HG02938 (cell line): ENCODE measurements around the gene FANCI.

Source experiments
- ATAC-seq: cut with Tn5 transposase; IDR thresholded peaks from one replicate; pipeline ENCODE4 v1.9.1; 2021; ENCODE audit warnings: mild to moderate bottlenecking, moderate library complexity; ENCODE audit not compliant: unreplicated experiment

The FANCI gene

DNA sequence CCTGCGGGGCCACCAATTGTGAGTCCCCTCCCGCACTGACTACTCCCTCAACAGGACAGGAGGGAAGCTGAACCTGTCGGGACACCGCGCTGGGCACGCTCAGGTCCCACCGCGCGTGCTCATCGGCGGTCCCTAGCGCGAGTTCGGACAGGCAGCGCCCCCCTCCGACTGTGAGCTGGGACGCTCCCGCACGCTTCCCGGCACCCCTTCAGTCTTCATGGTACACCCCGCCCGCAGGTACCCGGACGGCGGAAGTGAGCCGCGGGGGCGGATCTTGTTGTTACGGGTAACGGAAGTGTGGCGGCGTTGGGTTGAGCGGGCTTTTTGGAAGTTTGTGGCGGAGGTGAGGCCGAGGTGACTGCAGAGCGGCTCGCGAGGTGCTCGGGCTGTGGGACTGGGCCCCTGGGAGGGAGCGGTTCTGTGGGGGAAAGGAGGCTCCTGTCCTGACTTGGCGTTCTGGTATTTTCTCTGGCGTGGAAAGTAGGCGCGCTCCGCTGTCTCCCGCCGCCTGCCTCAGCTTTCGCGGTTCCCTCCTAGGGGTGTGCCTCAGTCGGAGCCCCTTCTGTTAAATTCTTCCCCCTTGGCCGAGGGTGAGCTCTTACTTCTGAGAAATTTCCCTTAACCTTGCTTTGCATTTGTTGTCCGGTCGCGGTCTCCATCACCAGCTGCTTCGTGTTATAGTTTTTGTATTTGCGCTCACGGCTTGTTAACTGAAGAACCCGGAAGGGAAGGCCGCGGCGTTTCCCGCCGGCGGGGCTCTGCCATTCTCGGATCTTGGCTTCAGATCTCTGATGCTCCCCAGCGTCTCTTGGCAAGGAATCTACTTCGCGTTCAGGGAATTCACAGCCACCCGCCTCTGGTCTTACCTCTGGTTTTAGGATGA, at the start of gene FANCI:
Gene FANCI, plus strand, starts transcription at position 289 of the 883 bp plus-strand sequence. CDS start 3,669 bp downstream, outside the sequence.
- peak; percentile 94 for ATAC-seq

DNA sequence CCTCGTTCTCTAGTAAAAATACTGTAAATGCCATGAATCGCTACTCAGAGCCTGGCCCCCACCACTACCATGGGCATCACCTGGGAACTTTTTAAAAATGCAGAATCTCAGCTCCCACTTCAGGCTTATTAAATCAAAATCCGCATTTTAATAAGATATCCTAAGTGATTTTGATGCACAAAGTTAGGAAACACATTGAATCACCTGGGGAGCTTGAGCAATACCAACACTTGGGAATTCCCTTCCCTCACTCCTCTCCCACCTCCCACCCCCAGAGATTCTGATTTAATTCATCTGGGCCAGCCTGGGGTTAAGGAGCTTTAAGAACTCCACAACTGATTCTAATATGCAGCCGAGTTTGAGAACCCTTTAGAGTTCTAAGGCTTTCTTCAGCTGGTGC, 49.2 kb upstream of the FANCI start:
- no peak for ATAC-seq

DNA sequence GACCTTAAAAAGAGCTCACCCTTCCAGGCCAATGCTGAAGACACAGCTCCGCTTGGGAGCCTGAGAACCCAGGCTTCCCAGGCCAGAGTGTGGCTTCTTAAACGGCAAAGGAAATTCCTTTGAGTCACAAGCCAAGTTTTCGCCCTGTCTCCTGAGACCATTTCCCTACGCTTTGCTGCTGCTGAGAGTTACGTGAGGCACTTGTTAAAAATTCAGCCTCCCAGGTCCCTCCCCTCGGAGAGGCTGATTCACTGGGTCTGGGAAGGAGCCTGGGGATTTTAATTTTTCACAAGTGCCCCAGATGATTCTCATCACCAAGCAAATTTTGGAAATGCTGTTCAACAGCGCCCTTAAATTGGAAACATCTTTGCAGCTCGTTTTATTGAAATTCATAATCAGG, 47.9 kb upstream of the FANCI start:
- ATAC-seq: no peak

DNA sequence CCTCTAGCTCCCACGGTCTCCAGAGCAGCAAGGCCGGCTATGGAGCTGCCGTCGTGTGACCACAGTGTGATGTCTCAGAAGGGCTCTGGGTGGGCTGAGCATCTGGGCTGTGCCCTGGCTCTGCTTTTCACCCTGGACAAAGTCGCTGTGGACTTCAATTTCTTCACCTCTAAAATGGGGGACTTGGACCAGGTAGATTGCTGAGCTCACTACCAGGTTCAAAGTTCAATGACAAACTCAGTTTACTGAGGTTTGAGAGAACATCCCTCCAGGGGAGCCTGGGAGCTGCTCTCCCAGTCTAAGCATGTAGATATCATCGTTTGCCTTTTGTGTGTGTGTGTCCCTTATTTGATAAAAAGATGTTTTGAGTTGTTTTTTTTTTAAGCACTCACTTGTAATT, 47.5 kb upstream of the FANCI start:
- ATAC-seq: no peak

DNA sequence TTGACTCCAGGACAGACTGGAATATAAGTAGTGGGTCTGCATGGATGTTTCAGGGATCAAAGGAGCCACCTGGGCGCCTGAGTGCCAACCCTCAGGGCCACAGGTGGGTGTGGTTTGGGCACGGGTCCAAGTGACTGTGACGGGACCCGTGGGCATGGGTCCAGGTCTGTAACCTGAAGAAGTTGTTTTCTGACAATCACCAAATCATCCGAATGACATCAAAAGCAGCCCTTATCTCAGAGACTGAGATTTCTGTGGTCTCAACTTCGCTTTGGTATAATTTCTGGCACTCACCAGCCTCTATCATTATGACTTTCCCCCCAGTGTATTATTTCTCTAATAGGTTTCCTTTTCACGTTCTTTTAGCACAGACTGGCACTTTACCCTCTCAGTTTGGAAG, 46.8 kb upstream of the FANCI start:
- ATAC-seq: no peak

DNA sequence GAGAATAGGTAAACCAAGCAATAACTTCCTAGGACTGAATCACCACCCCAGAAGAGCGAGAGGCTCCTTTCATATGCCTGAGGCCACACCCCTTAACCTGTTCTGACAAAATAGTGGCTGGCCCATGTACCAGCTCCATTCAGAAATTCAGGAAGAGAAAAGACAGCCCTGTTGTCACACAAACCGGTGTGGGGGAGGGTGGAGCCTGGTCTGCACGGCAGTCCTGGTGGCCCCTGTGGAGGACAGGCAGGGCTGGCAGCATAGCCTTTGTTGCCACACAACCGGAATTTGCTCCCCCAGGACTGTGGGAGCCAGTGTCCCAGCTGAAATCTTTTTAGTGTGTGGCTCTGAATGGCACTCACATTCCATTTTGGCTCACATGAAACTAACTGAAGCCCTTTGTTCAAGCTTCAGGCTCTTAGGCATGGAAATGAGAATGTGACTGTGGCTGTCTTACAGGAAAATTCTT, 46.2 kb upstream of the FANCI start:
- no peak for ATAC-seq

DNA sequence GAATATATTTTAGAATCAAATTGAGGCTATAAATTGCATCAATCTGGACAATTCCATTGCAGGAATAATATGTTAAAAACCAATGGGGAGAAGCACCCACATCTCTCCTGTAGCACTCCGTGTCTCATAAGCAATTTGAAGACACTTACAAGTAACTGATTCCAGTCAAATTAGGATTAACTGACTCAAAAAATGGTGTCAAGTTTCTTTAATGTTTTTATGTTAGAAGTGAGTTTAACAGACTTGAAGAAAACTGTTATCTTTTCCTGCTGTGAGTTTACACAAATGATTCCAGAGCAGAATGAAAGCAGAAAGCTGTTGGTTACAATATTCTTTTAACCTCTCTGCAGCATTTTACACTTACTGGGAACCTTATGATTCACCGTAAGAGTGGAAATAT, 45.6 kb upstream of the FANCI start:
- no peak for ATAC-seq

DNA sequence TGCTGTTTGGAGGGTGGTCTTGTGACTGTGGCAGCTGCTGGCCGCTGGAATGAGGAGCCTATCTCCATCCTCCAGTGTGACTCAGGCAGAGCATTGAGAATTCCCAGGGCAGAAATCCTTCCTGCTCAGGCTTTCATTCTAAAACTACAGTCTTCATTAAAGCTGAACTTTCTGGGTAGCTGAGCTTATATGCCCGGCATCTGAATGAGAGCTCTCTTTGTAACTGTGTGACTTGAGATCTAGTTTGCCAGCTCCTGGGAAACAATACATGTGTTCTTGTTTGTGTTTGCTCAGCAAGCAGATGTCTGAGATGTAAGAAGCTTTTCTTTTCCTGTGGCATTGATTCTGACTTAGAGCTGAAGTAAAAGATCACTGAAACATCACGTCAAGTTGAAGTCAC, 44.8 kb upstream of the FANCI start:
- no peak for ATAC-seq

DNA sequence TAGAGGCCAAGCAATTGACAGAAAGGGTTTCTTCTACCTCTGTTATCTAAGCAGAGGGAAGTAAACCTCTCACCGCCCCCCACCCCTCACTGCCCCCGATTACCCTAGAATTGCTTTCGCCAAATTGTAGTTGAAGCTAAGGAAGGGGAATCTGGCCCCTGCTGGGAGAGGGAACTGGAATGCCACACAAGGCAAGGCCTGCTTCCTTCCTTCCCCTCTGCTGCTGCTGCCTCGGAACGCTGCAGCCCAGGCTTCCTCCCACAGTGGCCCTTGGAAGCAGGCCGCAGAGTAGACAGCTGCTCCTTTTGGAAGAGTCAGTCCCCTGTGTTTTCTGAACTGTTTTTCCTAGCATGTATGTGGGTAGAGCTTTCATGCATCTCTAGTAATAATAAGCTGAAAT, 44.0 kb upstream of the FANCI start:
- no peak for ATAC-seq

DNA sequence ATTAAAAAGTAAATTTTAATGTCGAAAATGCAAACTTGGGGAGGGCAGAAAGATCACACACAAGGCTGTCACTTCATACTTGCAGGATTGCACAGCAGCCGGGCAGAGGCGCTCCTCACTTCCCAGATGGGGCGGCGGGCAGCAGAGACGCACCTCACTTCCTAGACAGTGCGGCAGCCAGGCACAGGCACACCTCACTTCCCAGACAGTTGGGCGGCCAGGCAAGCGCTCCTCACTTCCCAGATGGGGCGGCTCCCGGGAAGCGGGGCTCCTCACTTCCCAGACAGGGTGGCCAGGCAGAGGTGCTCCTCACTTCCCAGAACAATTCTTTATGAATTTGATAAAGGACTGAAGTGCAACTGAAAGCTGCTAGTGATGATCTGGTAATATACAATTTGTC, 43.6 kb upstream of the FANCI start:
- ATAC-seq: no peak

DNA sequence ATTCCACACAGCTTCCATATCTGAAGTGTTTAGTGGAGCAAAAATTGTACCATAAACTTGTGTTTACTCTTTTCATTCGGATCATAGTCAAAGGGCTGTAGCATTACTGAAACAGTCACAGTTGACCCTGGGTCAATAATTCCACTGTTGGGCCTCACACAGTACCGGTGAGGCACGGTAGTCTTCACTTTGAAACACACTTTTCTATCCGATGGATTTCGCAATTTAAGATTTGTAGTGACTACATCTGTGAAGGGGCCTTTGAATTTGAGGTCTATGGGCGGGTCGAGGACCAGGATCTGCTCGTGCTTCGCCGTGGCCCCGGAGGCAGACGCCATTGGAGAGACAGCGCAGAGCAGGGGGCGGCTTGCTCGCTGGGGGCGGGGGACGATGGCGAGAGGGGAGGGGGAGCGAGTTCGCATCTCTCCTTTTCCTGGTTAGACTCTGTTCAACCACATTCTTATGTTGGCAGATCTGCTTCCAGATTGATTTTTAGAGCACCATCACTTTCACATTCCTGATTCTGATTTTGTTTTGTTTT, 42.2 kb upstream of the FANCI start:
- ATAC-seq: no peak

DNA sequence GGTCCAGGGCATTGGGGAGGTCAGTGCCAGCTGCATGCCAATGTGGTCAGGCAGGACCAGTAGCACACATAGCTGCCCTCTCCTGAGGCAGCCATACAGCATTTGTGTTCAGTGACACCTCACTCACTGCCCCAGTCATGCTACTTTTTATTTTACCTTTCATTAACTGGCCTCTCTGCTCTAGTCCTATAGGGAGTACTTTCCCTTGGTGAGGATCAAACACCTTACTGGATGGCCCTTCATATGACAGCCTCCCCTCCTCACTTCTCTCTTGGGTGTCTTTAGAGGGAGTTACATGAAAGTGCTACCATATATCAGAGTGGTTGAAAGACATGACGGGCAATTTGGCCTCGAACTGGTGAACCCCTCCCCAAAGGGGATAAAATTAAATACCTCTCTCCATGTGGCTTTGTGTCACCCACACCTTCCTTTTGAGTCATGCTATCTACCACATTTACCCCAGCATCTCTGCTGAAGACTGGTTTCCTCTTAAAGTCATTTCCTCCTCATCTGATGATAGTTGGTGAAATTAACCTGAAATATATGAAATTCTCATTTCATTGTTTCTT, 40.0 kb upstream of the FANCI start:
- ATAC-seq: no peak

DNA sequence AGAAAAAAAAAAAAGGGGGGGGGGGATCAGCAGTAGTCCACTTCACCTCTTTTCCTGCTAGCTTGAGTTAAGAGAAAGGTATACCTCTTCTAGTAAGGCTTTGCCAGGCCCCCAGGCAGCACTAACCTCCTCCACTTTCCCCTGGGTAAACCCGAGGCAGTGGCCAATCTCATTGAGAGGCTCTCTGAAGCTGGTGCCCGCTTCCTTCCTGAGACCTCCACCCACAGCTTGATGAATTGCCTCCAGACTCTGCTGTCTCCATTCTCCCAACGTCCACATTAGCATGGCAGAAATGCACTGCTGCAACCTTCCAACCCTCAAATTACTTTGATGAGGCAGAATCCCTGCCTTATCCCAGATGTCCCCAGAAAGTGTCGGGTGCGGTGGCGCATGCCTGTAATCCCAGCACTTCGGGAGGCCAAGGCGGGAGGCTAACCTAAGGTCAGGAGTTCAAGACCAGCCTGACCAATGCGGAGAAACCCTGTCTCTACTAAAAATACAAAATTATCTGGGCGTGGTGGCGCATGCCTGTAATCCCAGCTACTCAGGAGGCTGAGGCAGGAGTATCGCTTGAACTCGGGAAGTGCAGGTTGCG, 37.7 kb upstream of the FANCI start:
- no peak for ATAC-seq

DNA sequence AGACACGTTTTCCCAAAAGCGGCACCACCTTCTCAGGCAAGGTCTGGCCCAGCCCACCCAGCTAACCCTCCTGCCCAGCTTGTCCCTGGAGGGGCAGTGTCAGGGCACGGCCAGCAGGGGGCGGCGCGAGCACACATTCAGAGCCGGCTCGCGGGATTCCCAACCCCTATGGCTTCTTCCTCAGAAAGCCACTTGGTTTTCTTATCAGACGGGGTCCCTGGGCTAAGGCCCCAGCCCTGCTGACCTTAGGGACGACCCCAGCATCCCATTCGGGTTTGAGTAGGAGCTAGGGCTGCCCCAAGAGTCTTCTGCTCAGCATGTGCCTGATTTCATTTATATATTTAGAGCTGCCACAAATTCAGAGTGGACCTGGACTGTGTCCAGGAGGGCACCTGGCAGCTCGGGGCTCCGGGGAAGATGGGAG, 36.9 kb upstream of the FANCI start:
- ATAC-seq: peak; percentile 61

DNA sequence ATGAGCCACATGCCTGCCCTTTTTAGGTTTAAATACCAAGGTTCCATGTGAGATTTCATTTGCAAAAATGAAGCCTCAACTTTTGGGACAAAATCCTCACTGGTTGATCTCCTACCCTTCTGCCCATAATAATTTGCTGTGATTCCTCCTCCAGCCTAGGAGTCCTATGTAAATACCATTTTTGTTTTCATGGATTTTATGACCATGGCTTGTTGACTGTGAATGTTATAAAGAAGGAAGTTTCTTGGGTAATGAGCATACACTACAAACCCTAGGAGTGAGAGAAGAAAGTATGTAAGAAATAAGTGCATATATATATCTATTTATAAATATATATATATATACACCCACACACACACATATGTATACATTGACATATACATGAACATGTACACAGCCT, 35.5 kb upstream of the FANCI start:
- ATAC-seq: no peak

DNA sequence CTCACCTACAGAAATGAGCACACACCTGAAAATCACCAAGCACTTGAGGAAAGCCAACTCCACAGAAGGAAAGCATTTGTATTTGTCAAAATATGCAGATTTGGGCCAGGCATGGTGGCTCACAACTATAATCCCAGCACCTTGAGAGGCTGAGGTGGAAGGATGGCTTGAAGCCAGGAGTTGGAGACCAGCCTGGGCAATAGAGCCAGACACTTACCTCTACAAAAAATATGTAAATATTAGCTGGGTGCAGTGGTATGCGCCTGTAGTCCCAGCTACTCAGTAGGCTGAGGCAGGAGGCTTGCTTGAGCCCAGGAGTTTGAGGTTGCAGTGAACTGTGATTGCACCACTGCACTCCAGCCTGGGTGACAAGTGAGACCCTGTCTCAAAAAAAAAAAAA, 34.7 kb upstream of the FANCI start:
- no peak for ATAC-seq

DNA sequence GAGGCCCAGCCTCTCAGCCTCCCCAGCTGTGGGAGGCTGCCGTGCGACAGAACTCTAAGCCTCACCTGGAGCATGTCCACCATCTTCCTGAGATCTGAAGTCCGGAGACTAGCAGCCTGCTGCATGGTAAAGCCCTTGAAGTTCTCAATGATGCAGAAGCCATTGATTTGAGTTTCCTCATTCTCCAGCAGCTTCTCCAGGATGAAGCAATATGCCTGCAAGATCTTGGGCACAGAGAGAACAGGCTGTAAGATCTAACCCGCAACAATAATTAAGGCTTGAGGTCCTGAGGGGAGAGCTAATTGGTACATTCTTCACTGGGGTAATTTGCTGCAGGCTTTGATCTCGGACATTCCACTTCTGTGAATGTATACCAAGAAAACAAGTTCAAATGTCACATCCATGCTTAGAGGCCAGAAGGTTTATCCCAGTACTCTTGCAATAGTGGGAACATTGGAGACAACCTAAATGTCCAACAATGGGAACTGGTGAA, 32.1 kb upstream of the FANCI start:
- no peak for ATAC-seq

DNA sequence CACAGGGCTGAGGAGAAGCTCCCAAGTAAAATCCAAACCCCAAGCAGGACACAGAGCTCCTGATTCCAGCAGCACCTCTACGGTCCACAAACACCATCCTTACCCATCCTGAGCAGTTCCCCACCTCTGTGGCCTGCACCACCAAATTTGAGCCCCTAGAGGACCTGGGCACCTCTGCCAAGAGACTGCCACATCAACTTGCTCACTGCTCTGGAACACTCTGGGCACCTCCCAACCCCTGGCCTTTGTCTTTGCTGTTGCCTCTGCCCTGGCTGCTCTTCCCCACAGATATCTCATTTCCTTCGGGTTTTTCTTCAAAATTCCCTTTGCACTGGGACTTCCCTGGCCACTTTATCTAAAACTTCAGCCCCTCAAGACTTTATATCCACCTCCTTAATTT, 28.2 kb upstream of the FANCI start:
- ATAC-seq: no peak

DNA sequence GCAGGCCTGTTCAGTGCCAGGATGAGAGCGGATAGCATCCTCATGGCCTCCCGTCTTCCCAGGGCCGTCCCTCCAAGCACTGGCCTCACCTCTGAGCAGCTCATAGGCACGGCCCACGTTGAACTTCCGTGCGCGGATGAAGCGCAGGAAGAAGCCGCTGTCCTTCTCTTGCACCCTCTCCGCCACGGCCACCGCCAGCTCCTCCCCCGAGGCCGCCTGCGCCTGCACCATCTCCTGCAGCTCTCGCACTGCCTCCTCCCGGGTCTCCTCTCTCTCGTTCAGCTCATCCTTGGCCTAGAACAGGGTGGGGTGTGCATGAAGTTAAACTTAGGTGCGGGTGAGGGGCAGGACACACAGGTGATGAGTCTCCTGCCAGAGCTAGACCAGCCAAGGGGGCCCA, 26.7 kb upstream of the FANCI start:
- no peak for ATAC-seq

DNA sequence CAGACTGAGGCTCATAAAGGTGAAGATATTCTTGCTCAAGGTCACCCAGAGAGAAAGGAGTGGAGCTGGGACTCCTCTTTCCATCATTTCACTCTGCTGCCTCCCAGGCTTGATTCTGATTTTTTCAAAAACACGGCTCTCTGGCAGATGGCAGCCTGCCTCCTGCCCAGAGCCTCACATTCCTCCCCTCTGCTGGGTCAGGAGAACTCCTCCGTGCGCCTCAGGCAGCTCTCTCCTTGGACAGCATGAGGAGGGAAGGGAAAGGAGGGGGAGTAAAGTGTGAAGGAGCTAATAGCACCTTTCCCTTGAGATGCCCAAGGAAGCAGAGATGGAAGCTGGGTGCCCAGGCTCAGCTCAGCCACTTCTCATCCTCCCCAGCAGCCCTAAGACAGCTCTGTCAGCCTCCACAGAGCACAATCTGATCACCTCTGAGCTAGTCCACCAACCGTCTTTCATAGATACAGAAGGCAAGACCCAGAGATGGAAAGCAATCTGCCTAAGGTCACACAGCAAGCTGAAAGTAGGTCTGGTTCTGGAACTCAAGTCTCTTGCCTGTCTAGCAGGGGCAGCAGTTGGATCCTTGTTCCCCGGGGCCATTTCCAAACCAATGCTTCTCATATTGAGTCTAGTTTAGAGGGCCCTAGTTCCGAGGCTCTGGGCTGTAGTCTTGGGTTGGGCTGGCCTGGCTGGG, 25.9 kb upstream of the FANCI start:
- no peak for ATAC-seq

DNA sequence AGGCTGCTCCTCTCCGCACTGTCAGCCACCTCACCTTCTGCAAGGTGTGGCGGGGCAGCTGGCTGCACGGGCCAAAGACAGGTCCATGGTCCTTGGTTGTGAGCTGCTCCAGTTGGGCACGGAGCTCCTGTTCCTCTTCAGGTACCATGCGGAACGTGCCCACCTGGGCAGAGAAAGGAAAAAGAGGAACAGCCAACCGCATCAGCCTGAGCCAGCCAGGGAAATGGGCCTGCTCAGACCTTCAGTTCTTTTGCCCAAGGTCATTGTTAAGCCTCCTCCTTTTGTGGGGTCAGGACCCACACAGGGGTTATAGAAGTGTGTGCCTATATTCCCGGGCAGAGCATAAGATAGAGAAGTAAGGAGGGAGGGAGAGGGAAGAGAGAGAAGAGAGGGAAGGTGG, 25.2 kb upstream of the FANCI start:
- no peak for ATAC-seq
